CD4-positive, alpha-beta T cell treated with Interferon gamma for 1 hour (primary cell): ENCODE results near the gene ZNRF3.
"Not testable (repeated sequence)": the region's sequence is repeated elsewhere in the genome, so short reads cannot be mapped to it uniquely, and the experiment has no call there.

Experiments
- DNase-seq: peaks from one replicate; pipeline ENCODE4 v3.0.0-alpha.2; 2020

Gene ZNRF3

DNA sequence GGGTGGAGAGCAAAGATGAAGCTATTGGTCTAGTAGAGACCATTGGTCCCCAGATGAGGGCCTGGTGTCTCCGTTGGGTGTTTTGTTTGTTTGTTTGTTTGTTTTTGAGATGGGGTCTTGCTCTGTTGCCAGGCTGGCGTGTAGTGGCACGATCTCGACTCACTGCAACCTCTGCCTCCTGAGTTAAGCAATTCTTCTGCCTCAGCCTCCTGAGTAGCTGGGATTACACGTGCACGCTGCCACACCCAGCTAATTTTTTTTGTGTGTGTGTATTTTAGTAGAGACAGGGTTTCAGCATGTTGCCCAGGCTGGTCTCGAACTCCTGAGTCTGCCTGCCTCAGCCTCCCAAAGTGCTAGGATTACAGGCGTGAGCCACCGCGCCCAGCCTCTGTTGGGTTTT is 25.4 kb downstream of the ZNRF3 start:
- DNase-seq, result not testable (repeated sequence)

- no peak for DNase-seq
Measured at GRCh38 chr22:28909375-28909774, 26.0 kb downstream of the ZNRF3 start.

DNA sequence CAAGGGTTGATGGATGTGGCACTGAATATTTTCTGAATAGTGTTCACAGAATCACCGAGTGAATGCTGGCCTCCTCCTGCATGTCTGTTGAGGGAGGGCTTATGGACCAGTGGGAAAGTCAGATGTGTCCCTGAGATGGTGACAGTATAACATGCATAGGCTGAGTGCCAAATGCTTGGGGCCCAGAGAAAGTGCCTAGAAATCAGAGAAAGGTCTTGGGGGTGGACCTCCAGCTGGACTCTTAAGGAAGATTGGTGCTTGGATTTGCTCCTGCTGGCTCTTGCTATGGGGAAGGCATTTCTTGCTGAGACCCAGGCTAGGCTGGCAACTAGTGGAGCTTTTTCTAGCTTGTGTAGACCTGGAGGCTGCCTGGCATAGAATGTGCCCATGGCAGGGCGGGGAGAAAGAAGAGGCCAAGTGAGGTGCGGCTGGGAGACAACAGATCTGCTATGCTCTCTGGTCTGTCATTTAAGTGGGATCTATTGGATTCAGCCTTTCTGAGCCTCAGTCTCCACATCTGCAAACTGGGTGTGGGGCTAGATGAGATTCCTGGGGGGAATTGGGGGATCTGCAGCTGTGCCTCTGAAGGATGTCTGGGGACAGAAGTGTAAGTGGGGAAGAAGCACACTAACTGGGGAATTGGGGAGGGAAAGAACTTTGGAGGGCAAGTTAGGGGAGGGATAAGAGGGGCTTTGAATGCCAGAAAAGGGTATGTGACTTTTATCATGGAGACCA is 27.4 kb downstream of the ZNRF3 start:
- no peak for DNase-seq

DNA sequence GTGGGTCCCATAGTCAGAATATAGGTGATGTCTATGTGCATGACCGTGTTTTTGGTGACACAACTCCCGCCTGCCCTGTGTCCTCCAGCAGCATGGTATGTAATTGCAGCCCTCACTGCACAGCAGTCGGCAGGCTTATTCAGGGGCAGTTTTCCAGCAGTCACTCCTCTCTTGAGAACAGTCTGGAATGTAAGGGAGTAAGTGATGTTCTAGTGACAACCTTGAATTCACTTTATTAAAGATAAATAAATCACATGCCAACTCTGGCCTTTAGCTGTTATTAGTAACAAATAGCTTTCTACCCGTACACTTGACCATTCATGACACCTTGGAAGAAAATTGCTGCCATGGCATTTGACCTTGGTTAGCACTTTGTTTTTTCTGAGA is 27.9 kb downstream of the ZNRF3 start:
- DNase-seq, result no peak

DNA sequence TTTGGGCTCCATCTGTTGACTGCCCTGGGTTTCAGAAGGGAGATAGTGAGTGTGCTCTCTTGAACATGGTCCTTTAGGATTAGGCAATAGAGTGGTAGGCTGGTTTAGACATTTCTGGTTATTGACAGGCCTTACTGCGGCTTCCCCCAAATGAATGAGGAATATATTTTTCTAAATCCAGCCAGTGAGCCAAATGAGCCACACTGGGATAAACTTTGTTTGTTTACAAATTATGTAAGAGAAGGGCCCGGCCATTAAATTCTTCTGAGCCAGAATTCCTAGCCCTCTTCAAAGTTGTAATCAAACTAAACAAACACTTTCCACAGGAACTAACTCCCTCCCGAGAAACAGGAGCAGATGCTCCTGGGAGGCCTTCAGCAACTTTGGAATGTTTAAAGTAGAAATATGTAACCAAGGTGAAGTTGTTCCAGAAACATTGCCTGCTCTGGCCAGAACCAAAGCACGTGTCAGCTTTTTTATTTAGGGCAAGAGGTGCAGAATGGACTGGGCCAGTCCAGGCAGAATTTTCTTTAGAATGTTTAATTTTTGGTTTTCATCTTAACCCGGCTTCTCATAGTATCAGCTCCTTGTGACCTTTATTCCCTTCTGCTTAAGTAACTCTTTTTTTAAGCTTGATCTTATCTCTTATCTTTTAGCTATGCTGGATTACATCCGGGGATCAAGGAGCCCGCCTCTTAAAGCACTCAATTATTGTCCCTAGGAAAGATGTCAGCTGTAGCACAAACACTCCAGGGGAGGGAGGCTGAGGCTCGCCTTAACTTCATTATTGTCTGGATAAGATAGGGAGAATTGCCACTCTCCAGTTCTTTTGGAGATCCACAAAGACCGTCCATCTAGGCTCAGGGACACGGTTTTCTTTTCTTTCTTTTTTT is 28.7 kb downstream of the ZNRF3 start:
- no peak for DNase-seq

- DNase-seq, result no peak
Measured at GRCh38 chr22:28914201-28914600, 30.8 kb downstream of the ZNRF3 start.

GRCh38 chr22:28915969-28916368 is 32.6 kb downstream of the ZNRF3 start:
- no peak for DNase-seq

- no peak for DNase-seq
Measured at GRCh38 chr22:28917747-28918549, 34.6 kb downstream of the ZNRF3 start.

DNA sequence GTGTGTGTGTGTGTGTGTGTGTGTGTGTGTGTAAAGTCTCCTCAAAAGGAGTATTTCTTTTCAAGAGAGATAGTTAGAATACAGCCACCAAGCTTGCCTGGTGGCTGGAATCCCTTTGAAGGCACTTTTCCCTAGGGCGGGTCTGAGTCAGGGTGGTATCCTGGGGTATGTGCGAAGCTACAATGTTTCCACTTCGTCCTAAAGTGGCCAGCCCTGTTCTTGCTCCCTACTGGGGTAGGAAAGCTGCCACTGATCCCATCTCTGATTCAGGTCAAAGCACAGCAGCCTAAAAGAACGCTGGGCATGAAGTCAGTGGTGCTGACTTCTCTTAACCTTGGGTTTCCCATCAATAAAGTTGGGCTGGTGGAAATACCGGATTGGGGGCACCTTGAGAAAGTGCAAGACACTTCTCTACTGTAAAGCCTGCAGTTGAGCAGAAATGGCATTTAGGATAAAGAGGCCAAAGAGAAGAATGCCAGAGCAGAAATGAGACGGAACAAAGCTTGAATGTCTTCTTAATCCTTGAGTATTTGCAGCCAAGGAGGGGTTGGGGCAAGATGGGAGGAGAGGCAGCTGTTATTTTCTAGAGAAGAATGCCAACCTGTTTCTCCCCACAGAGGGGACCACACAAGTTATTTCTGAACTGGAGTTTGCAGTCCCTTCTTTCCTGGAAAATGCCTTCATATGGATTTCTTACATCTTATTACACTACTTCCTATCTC is 35.3 kb downstream of the ZNRF3 start:
- DNase-seq, result no peak

DNA sequence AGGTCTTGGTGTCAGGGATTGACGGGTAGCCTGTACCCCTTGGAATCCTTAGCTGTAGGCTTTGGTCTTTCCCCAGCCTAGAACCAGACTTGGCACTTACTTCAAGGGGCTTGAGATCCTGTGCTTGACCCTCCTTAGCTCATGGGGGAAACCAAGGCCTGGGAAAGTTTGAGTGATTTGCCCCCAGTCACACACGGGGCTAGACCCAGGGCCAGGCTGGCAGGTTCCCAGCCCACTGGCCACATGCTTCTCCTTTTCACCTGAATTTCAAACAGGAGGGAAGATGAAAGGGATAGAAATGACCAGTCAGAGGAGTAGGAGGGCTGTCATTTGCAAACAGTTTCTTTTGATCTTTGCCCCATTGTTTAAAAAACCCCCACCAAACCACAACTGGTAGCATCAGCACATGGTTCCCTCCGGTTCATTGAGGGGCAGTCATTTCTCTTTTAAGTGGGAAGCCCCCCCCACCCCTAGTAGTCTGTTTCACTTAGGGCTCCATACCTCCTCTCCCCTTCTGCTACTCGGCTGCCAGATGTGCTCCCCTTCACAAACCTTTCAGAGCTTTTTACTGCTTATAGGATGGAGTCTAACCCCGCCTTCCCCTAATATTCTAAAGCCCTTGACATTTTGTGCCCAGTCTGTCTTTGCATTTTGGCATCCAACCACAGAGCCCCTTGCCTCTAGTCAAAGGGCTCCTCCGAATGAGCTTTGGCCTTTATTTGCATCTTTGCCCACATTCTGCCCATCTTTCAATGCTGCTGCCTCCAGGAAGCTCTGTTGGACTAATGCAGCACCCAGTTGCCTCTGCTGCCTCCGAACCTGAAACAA is 37.6 kb downstream of the ZNRF3 start:
- DNase-seq, result no peak

- DNase-seq, result no peak
Measured at GRCh38 chr22:28921585-28921879, 38.2 kb downstream of the ZNRF3 start.

DNA sequence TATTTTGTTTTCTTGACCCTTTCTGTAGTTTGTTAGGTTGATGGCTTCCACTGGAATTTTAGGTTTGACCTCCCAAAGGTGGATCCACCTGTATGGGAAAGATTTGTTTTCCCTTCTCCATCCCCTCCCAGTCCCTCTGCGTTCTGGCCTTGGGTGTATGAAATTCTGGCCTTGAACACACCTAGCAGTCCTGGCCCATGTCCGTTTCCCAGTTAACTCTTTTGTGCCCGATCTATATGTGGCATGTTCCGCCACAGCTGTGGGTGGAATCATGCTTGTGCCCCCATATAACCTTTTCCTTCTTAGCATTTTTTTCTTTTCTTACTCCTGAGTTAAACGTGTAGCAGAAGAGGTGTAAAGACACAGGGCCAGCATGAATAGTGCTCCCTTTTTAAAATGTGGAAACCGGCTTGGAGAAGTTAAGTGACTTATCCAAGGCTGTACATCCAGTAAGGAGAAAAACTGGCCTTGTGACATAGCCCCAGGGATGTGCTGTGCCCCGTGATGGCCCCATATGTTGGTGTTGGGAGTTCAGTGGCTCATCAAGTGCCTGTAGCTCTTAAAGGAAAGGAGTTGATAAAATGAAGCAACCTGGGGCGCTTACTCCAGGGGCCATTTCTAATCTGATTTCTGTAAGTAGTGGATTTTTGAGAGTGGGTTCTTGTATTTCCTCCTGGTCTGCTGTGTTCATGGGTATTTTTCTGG is 39.3 kb downstream of the ZNRF3 start:
- no peak for DNase-seq

DNA sequence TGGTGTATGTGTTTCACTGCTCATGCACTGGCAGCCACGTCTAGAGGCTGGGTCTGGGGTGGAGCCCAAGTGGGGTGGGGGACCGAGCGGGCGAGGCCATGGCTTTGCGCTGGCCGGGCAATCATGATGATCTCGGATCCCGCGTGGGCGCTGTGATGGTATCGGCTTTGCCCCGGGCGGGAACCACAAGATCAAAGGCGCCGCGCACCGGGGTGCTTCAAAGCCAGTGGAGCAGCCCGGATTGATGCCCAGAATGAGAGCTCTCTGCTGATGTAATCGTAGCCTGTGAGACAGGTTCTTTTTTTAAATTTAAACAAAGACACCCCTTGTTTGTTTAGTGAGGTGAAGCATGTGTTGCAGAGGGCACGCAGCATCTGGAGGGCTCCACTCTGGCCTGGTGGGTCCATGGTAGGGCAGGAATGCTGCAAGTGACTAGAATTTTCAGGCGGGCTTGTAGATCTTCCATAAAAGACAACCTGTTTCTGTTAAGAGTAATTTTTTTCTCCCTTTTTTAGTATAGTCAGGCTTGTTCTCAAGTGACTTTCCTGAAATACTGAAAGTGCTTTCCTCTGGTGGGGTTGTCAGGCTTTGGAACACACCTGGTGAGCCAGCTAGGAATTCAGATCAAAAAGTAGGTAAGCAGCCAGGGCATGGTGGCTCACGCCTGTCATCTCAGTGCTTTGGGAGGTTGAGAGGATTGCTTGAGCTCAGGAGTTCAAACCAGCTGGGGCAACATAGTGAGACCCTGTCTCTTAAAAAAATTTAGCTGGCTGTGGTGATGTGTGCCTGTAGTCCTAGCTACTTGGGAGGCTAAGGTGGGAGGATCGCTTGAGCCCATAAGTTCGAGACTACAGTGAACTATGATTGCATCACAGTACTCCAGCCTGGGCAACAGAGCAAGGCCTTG is 40.7 kb downstream of the ZNRF3 start:
- DNase-seq, result no peak

DNA sequence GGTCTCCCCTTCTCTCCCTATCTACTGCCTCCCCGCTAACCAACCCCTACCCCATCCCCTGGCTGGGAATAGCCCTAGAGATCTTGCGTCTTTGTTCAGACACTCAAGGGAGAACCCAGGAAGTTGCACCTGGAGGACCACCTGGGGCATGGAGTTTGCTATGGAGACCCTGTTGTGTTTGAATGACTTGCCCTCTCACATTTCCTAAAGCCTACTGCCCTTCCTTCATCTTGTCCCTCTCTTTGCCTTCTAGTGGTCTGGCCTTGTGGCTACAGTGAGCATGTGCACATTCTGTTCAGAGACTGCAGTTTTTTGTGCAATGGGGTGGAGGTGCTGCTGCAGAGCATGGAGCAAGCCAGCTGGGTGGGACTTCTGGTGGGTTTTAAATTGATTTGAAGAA is 42.5 kb downstream of the ZNRF3 start:
- no peak for DNase-seq

GRCh38 chr22:28927630-28928029 is 44.3 kb downstream of the ZNRF3 start:
- no peak for DNase-seq

GRCh38 chr22:28929197-28929596 is 45.8 kb downstream of the ZNRF3 start:
- DNase-seq, result no peak

DNA sequence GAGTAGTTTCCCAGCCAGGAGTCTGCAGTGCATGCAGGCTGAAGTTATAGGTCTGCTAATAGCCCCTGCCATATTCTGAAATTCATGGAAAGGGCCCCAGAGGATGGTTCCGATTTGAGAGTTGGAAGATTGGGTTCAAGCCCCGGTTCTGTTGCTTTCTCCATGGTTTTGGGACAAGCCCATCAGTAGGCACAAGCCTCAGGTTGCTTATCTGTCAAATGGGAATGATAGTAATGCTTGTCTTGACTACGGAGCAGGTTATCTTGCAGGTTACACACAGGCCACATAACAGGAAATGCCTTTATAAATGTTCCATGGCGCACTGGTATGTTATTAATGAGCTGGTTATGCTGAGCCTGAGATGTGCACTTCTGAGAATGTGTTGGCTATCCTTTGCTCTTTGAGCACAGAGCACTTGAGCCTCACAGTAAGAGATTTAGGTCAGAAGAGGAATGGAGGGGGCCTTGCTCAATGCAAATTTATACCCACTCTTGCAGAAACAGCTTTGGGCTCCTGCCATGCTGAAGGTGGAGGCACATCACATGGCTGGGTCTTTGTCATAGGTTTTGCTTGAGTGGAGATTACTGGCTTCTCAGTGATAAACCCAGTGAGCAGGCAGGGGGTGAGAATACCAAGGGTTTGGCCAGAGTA is 47.1 kb downstream of the ZNRF3 start:
- no peak for DNase-seq

- no peak for DNase-seq
Measured at GRCh38 chr22:28931844-28932567, 48.6 kb downstream of the ZNRF3 start.

DNA sequence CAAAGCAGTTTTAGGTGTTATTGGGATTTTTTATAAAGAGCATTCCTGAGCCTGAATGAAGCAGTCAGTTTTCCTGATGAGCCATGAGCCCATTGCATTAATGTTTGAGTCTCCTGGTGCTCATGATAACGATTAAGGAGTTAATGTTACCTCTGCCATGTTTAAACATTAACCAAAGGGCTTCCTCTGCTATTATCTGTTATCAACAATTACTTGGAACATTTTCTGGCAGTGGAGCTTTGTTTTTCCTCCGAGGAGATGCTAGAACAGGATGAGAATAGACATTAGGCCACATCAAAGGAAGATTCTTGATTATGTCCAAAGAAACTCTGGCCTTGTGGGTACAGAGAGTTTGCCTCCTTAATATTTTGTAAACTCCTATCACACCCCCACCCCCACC is 49.9 kb downstream of the ZNRF3 start:
- no peak for DNase-seq
